Measurements from ENCODE around the gene PLEK.

DNA sequence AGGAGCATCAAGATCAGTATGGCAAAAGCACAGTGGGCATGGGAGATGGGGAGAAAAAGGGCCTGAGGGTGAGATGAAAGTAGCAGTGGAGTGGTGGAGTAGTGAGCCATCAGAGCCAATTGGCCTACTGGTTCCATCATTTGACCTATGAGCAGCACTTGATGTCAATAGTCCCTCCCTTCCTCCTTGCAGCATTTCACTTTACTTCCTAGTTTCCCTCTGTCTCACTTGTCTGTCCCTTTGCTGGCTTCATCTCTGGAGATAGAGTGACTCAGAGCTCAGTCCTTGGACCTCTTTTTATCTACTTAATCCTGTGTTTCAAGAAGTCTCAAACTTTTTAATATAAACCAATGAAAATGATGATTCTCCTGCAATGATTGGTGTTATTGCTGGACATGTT lies 69.9 kb downstream of the PLEK start:
- TF ChIP-seq, protein P1, sequence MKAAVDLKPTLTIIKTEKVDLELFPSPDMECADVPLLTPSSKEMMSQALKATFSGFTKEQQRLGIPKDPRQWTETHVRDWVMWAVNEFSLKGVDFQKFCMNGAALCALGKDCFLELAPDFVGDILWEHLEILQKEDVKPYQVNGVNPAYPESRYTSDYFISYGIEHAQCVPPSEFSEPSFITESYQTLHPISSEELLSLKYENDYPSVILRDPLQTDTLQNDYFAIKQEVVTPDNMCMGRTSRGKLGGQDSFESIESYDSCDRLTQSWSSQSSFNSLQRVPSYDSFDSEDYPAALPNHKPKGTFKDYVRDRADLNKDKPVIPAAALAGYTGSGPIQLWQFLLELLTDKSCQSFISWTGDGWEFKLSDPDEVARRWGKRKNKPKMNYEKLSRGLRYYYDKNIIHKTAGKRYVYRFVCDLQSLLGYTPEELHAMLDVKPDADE (conservative IDR thresholded peaks at IDR 0.05; ENCODE audit: control insufficient read depth, low read depth, low read length) = no peak
- TF ChIP-seq, protein P2, sequence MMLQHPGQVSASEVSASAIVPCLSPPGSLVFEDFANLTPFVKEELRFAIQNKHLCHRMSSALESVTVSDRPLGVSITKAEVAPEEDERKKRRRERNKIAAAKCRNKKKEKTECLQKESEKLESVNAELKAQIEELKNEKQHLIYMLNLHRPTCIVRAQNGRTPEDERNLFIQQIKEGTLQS (IDR thresholded peaks at IDR 0.05) = no peak
- TF ChIP-seq, protein P2 (CRISPR knock-in tag; conservative IDR thresholded peaks at IDR 0.05) = no peak
- no peak for TF ChIP-seq RFX5 (IDR thresholded peaks at IDR 0.05; ENCODE audit: low read depth, low read length)
- TF ChIP-seq, protein P3, sequence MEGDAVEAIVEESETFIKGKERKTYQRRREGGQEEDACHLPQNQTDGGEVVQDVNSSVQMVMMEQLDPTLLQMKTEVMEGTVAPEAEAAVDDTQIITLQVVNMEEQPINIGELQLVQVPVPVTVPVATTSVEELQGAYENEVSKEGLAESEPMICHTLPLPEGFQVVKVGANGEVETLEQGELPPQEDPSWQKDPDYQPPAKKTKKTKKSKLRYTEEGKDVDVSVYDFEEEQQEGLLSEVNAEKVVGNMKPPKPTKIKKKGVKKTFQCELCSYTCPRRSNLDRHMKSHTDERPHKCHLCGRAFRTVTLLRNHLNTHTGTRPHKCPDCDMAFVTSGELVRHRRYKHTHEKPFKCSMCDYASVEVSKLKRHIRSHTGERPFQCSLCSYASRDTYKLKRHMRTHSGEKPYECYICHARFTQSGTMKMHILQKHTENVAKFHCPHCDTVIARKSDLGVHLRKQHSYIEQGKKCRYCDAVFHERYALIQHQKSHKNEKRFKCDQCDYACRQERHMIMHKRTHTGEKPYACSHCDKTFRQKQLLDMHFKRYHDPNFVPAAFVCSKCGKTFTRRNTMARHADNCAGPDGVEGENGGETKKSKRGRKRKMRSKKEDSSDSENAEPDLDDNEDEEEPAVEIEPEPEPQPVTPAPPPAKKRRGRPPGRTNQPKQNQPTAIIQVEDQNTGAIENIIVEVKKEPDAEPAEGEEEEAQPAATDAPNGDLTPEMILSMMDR (IDR thresholded peaks at IDR 0.05 in 2 of 3, conservative IDR thresholded peaks at IDR 0.05 in 1 of 3; ENCODE audit: insufficient read depth in 2 of 3, low read depth in 1 of 3, low read length in 3 of 3) = no peak
- no peak for TF ChIP-seq EP300 (IDR thresholded peaks at IDR 0.05; ENCODE audit: low read length)
- no peak for TF ChIP-seq SNIP1 (IDR thresholded peaks at IDR 0.05; ENCODE audit: low read depth)
- TF ChIP-seq NBN (IDR thresholded peaks at IDR 0.05; ENCODE audit: low read depth) = no peak
- no peak for TF ChIP-seq LARP7 (IDR thresholded peaks at IDR 0.05)
- no peak for TF ChIP-seq GTF2F1 (IDR thresholded peaks at IDR 0.05; ENCODE audit: low read depth, low read length)
- no peak for TF ChIP-seq RBBP5 (IDR thresholded peaks at IDR 0.05; ENCODE audit: borderline replicate concordance, insufficient read depth, low read length, poor library complexity, severe bottlenecking)
- TF ChIP-seq, protein P4, sequence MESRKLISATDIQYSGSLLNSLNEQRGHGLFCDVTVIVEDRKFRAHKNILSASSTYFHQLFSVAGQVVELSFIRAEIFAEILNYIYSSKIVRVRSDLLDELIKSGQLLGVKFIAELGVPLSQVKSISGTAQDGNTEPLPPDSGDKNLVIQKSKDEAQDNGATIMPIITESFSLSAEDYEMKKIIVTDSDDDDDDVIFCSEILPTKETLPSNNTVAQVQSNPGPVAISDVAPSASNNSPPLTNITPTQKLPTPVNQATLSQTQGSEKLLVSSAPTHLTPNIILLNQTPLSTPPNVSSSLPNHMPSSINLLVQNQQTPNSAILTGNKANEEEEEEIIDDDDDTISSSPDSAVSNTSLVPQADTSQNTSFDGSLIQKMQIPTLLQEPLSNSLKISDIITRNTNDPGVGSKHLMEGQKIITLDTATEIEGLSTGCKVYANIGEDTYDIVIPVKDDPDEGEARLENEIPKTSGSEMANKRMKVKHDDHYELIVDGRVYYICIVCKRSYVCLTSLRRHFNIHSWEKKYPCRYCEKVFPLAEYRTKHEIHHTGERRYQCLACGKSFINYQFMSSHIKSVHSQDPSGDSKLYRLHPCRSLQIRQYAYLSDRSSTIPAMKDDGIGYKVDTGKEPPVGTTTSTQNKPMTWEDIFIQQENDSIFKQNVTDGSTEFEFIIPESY (CRISPR knock-in tag; IDR thresholded peaks at IDR 0.05) = no peak
